GM04504 (cell line): ENCODE data around the gene FKBP9.
A peak's percentile ranks its signal among the peaks of the same experiment; 100 is the strongest.
"Not testable (repeated sequence)": the region's sequence is repeated elsewhere in the genome, so short reads cannot be mapped to it uniquely, and the experiment has no call there.

ENCODE experiments used
- DNase-seq: peaks from one replicate; pipeline ENCODE4 v3.0.0-alpha.2; 2012; ENCODE audit warnings: low read depth

FKBP9 gene

GRCh38 chr7:32952876-32953275, 4.4 kb upstream of the FKBP9 start:
- DNase-seq, result no peak

GRCh38 chr7:32958046-32959025, 1.1 kb downstream of the FKBP9 start:
- DNase-seq, result peak; percentile 29

GRCh38 chr7:32963880-32964301, 6.7 kb downstream of the FKBP9 start:
- DNase-seq, result not testable (repeated sequence)

- not testable (repeated sequence) for DNase-seq
These were observed 7.4 kb downstream of the FKBP9 start for GRCh38 chr7:32964461-32965159.

- not testable (repeated sequence) for DNase-seq
These were observed 9.4 kb downstream of the FKBP9 start for GRCh38 chr7:32966489-32967267.

GRCh38 chr7:32967268-32967582, 10.0 kb downstream of the FKBP9 start:
- not testable (repeated sequence) for DNase-seq

GRCh38 chr7:32971967-32972366, 14.7 kb downstream of the FKBP9 start:
- DNase-seq, result not testable (repeated sequence)

- DNase-seq, result not testable (repeated sequence)
These were observed 19.9 kb downstream of the FKBP9 start for GRCh38 chr7:32977159-32977558.

- DNase-seq, result peak; percentile 73
These were observed 22.0 kb downstream of the FKBP9 start for GRCh38 chr7:32979246-32979645.

- not testable (repeated sequence) for DNase-seq
These were observed 22.7 kb downstream of the FKBP9 start for GRCh38 chr7:32979902-32980301.

GRCh38 chr7:32988148-32988547, 30.9 kb downstream of the FKBP9 start:
- not testable (repeated sequence) for DNase-seq

- DNase-seq, result peak; percentile 74
These were observed 33.9 kb downstream of the FKBP9 start for GRCh38 chr7:32991068-32991585.

GRCh38 chr7:32991975-32992700, 34.9 kb downstream of the FKBP9 start:
- DNase-seq, result not testable (repeated sequence)

- not testable (repeated sequence) for DNase-seq
These were observed 35.5 kb downstream of the FKBP9 start for GRCh38 chr7:32992750-32993149.

GRCh38 chr7:32997956-32998355, 40.7 kb downstream of the FKBP9 start:
- not testable (repeated sequence) for DNase-seq

- DNase-seq, result peak; percentile 75
These were observed 41.3 kb downstream of the FKBP9 start for GRCh38 chr7:32998361-32999171.

GRCh38 chr7:32999380-32999779, 42.1 kb downstream of the FKBP9 start:
- DNase-seq, result not testable (repeated sequence)

- DNase-seq, result not testable (repeated sequence)
These were observed 45.9 kb downstream of the FKBP9 start for GRCh38 chr7:33003111-33003510.

GRCh38 chr7:33004104-33004616, 46.9 kb downstream of the FKBP9 start:
- not testable (repeated sequence) for DNase-seq

- not testable (repeated sequence) for DNase-seq
These were observed 48.0 kb downstream of the FKBP9 start for GRCh38 chr7:33005193-33005592.
